CD14-positive monocyte (primary cell): ENCODE results near the gene HS6ST3. TPM values are rescaled to one million over a fixed set of nuclear protein-coding genes. Genes with fewer than 3 reads are reported as not detected.

Experiments used
- DNase-seq, 3 donors: peaks; one replicate each; pipeline ENCODE4 v3.0.0-alpha.2; 2011 to 2022
- H2AFZ ChIP-seq: 2 replicates; pipeline ENCODE4 v1.6.0; 2012; ENCODE audit warnings: mild to moderate bottlenecking, low read depth, low read length, inconsistent platforms; ENCODE audit not compliant: insufficient read depth, poor library complexity, severe bottlenecking
- H3K27ac ChIP-seq, 2 donors: 1 replicate in 1 of 2; 2 replicates in 1 of 2; pipeline ENCODE4 v1.5.1; 2012 to 2013; ENCODE audit warnings: low read length in 2 of 2, control low read depth in 1 of 2, inconsistent platforms in 1 of 2, low read depth in 1 of 2, mild to moderate bottlenecking in 1 of 2
- H3K27me3 ChIP-seq, 2 donors: one replicate each; pipeline versions ENCODE4 v1.6.0 to v1.6.1; 2011 to 2013; ENCODE audit warnings: low read length in 2 of 2; ENCODE audit not compliant: control insufficient read depth in 2 of 2, insufficient read depth in 2 of 2
- H3K36me3 ChIP-seq, 2 donors: replicated peaks in 1 of 2; 1 replicate in 1 of 2; 2 replicates in 1 of 2; pipeline versions ENCODE4 v1.5.1 to v1.6.1; 2012 to 2013; ENCODE audit warnings: low read length in 2 of 2, control low read depth in 1 of 2, inconsistent platforms in 1 of 2, mild to moderate bottlenecking in 1 of 2; ENCODE audit not compliant: insufficient read depth in 2 of 2, control insufficient read depth in 1 of 2
- H3K4me1 ChIP-seq, 2 donors: 1 replicate in 1 of 2; 2 replicates in 1 of 2; pipeline versions ENCODE4 v1.5.1 to v1.6.1; 2012 to 2013; ENCODE audit warnings: low read length in 2 of 2, control low read depth in 1 of 2, inconsistent platforms in 1 of 2, mild to moderate bottlenecking in 1 of 2, moderate library complexity in 1 of 2; ENCODE audit not compliant: insufficient read depth in 2 of 2, control insufficient read depth in 1 of 2
- H3K4me2 ChIP-seq: replicated peaks from 2 replicates; pipeline ENCODE3; 2012; ENCODE audit warnings: low read length, moderate library complexity, mild to moderate bottlenecking; ENCODE audit not compliant: poor library complexity, severe bottlenecking; ENCODE audit errors: extremely low read depth
- H3K4me3 ChIP-seq, 3 experiments: fragments of 200-600 bp in 1 of 3; sonication (generic) in 1 of 3; replicated peaks in 1 of 3; 1 replicate in 2 of 3; 2 replicates in 1 of 3; pipeline ENCODE4 v1.5.1; 2011 to 2013; ENCODE audit warnings: low read length in 3 of 3, mild to moderate bottlenecking in 3 of 3, control low read depth in 2 of 3, low read depth in 2 of 3, inconsistent platforms in 1 of 3, moderate library complexity in 1 of 3
- H3K79me2 ChIP-seq: 2 replicates; pipeline ENCODE4 v1.6.0; 2012; ENCODE audit warnings: mild to moderate bottlenecking, control low read depth, inconsistent platforms, low read length, moderate library complexity; ENCODE audit not compliant: insufficient read depth
- H3K9ac ChIP-seq: 2 replicates; pipeline ENCODE4 v1.6.0; 2017; ENCODE audit warnings: low read length, mild to moderate bottlenecking; ENCODE audit not compliant: insufficient read depth, poor library complexity, severe bottlenecking
- H3K9me3 ChIP-seq, 2 donors: replicated peaks in 1 of 2; 1 replicate in 1 of 2; 2 replicates in 1 of 2; pipeline versions ENCODE4 v1.5.1 to v1.6.1; 2012 to 2013; ENCODE audit warnings: low read length in 2 of 2, control low read depth in 1 of 2; ENCODE audit not compliant: control insufficient read depth in 1 of 2, insufficient read depth in 1 of 2
- H4K20me1 ChIP-seq: 2 replicates; pipeline ENCODE4 v1.6.0; 2012; ENCODE audit warnings: mild to moderate bottlenecking, low read length, control low read depth, moderate library complexity; ENCODE audit not compliant: insufficient read depth
- H3K27ac Mint-ChIP-seq, 7 donors: one replicate each; pipeline ENCODE4 v1.8.0; 2020; ENCODE audit warnings: mild to moderate bottlenecking in 7 of 7, mixed read lengths in 7 of 7, moderate library complexity in 6 of 7, inconsistent platforms in 2 of 7
- H3K27me3 Mint-ChIP-seq, 3 donors: one replicate each; pipeline ENCODE4 v1.8.0; 2021 to 2022; ENCODE audit warnings: low read depth in 3 of 3, mild to moderate bottlenecking in 3 of 3, mixed read lengths in 3 of 3, moderate library complexity in 3 of 3, inconsistent platforms in 1 of 3
- H3K36me3 Mint-ChIP-seq, 2 donors: one replicate each; pipeline ENCODE4 v1.8.0; 2020; ENCODE audit warnings: mixed read lengths in 2 of 2, inconsistent platforms in 1 of 2, mild to moderate bottlenecking in 1 of 2
- H3K4me1 Mint-ChIP-seq: one replicate; pipeline ENCODE4 v1.8.0; 2020; ENCODE audit warnings: mild to moderate bottlenecking, mixed read lengths
- H3K4me3 Mint-ChIP-seq, 2 donors: one replicate each; pipeline ENCODE4 v1.8.0; 2020; ENCODE audit warnings: mild to moderate bottlenecking in 2 of 2, mixed read lengths in 2 of 2, moderate library complexity in 1 of 2
- H3K9me3 Mint-ChIP-seq, 7 donors: one replicate each; pipeline ENCODE4 v1.8.0; 2020 to 2022; ENCODE audit warnings: mixed read lengths in 7 of 7, mild to moderate bottlenecking in 6 of 7, moderate library complexity in 6 of 7, inconsistent platforms in 2 of 7
- CTCF ChIP-seq: fragments of 200-600 bp; IDR thresholded peaks from one replicate; pipeline ENCODE4 v1.8.0; 2022; ENCODE audit warnings: antibody characterized with exemption, mild to moderate bottlenecking
- WGBS: methylation state at CpG from one replicate; pipeline ENCODE4 v1.1.5; 2013; ENCODE audit warnings: missing lambda C conversion rate; ENCODE audit not compliant: insufficient coverage; 5-methylcytosine and 5-hydroxymethylcytosine counted together
- intact Hi-C, 2 donors: fragments of 100-400 bp; cut with micrococcal nuclease; formaldehyde crosslinking; loops; one replicate each; pipeline versions ENCODE4 v1.15.0 to v1.15.1; 2023
- polyA plus RNA-seq, 3 donors: library from polyadenylated mRNA; depleted of rRNA in 1 of 3; unstranded in 2 of 3; stranded (reverse) in 1 of 3; fragments of 300-500 nt in 2 of 3; fragments of >200 nt in 1 of 3; fragmentation: Illumina TruSeq in 2 of 3; gene quantifications; 1 replicate in 2 of 3; 2 replicates in 1 of 3; pipeline ENCODE4 v1.2.3, GENCODE V29; 2012 to 2021

HS6ST3 gene
- polyA plus RNA-seq, 3 donors = not detected

- Histone ChIP-seq H3K4me1 (no peaks in the 10 kb centered on the region), H4K20me1 (no peaks in the 10 kb centered on the region), H3K27ac (no peak overlapping the region), H3K36me3 (no peaks in the 10 kb centered on the region), H3K79me2 (no peaks in the 10 kb centered on the region), H3K9ac (no peak overlapping the region), H3K27me3 (no peaks in the 10 kb centered on the region), H3K4me3 (no peak overlapping the region), H3K4me2 (no peak overlapping the region), H2AFZ (no peak overlapping the region), H3K9me3 (no peaks in the 10 kb centered on the region)
- peaks cover 0 to 2% (median 0%) of the 10 kb centered on the region in 3 donors for H3K27me3 Mint-ChIP-seq
- no peaks in the 10 kb centered on the region for H3K4me1 Mint-ChIP-seq
- no peak overlapping the region for H3K4me3 Mint-ChIP-seq
- H3K27ac Mint-ChIP-seq = no peak overlapping the region
- TF ChIP-seq CTCF = no peak
- no peaks in the 10 kb centered on the region for H3K36me3 Mint-ChIP-seq
- intact Hi-C loops = no loop called here
- WGBS = 80% methylated on average over 1 of the region's 6 CpGs
- H3K9me3 Mint-ChIP-seq = peaks cover 0 to 4% (median 1%) of the 10 kb centered on the region in 7 donors
- no peak for DNase-seq
Measured at GRCh38 chr13:96185818-96186217, 95.9 kb downstream of the HS6ST3 start.

GRCh38 chr13:96191367-96191766 lies 101.5 kb downstream of the HS6ST3 start:
- Histone ChIP-seq H3K9me3 (no peaks in the 10 kb centered on the region), H3K4me2 (no peak overlapping the region), H3K36me3 (no peaks in the 10 kb centered on the region), H2AFZ (no peak overlapping the region), H3K79me2 (no peaks in the 10 kb centered on the region), H3K4me1 (no peaks in the 10 kb centered on the region), H3K9ac (no peak overlapping the region), H3K27ac (no peak overlapping the region), H4K20me1 (no peaks in the 10 kb centered on the region), H3K4me3 (no peak overlapping the region), H3K27me3 (no peaks in the 10 kb centered on the region)
- Mint-ChIP-seq H3K27ac (no peak overlapping the region), H3K9me3 (peaks cover 0 to 3% (median 1%) of the 10 kb centered on the region in 7 donors), H3K4me3 (no peak overlapping the region), H3K4me1 (no peaks in the 10 kb centered on the region), H3K36me3 (no peaks in the 10 kb centered on the region), H3K27me3 (no peaks in the 10 kb centered on the region)
- no peak for DNase-seq
- TF ChIP-seq CTCF = no peak
- intact Hi-C loops = no loop called here
- WGBS = no CpG with 5 or more reads among the region's 3 CpGs
